H1 (cell line): ENCODE measurements around the gene PDGFB. TPM values are rescaled to one million over a fixed set of nuclear protein-coding genes. Genes with fewer than 3 reads are reported as not detected.

Experiments
- EGR1 ChIP-seq: IDR thresholded peaks from 2 replicates; pipeline ENCODE4 v1.6.1; 2011; ENCODE audit warnings: low read depth, low read length, borderline replicate concordance
- JUND ChIP-seq: IDR thresholded peaks from 2 replicates; pipeline ENCODE4 v1.6.1; 2011; ENCODE audit warnings: mild to moderate bottlenecking, improper control_type of control experiment, low read length
- MAFK ChIP-seq: IDR thresholded peaks from 2 replicates; pipeline ENCODE4 v1.6.1; 2012; ENCODE audit warnings: low read depth, mild to moderate bottlenecking, improper control_type of control experiment, low read length
- PHF8 ChIP-seq: fragments of 200-600 bp; sonication (generic); conservative IDR thresholded peaks from 2 replicates; pipeline ENCODE4 v1.7.1; 2012; ENCODE audit warnings: low read depth, mild to moderate bottlenecking, inconsistent platforms, low read length, moderate library complexity
- POLR2AphosphoS5 ChIP-seq: IDR thresholded peaks from 2 replicates; pipeline ENCODE4 v1.6.1; 2011; ENCODE audit warnings: low read depth, low read length
- SIX5 ChIP-seq: IDR thresholded peaks from 2 replicates; pipeline ENCODE4 v1.6.1; 2011; ENCODE audit warnings: mild to moderate bottlenecking, low read depth, low read length
- SP1 ChIP-seq: IDR thresholded peaks from 2 replicates; pipeline ENCODE4 v1.6.1; 2011; ENCODE audit warnings: low read depth, low read length
- SRF ChIP-seq: IDR thresholded peaks from 2 replicates; pipeline ENCODE4 v1.6.1; 2011; ENCODE audit warnings: mild to moderate bottlenecking, low read depth, low read length, moderate library complexity
- polyA plus RNA-seq, 7 experiments: library from polyadenylated mRNA; depleted of rRNA in 3 of 7; stranded (reverse) in 5 of 7; unstranded in 2 of 7; fragments of >200 nt in 5 of 7; fragments of 200-250 nt in 2 of 7; gene quantifications; 1 replicate in 5 of 7; 2 replicates in 1 of 7; 4 replicates in 1 of 7; pipeline versions ENCODE4 v1.2.1 to v1.2.3, GENCODE V29; 2011 to 2013; ENCODE audit warnings: missing spikeins in 2 of 7, mixed read lengths in 2 of 7
- total RNA-seq: library from RNA; stranded (reverse); fragmentation: NEBNext Ultra II Directional; extraction: Animal tissue kit (Norgen Biotek cat#: 25700); gene quantifications from 2 replicates; pipeline ENCODE4 v1.2.1, GENCODE V29; 2021

The PDGFB gene
- total and polyA plus RNA-seq, 2 of the 8 experiments (the other 6 are each of a cell fraction or from before 2014, with no cell fraction given) = 3.9 to 8.5 TPM

- TF ChIP-seq JUND = no peak
- TF ChIP-seq SRF = peak; percentile 46; the same call in 1 of the 2 replicates
- no peak for TF ChIP-seq PHF8
- no peak for TF ChIP-seq POLR2AphosphoS5
- TF ChIP-seq SIX5 = no peak
- no peak for TF ChIP-seq MAFK
- TF ChIP-seq EGR1 = no peak
- peak; percentile 75 for TF ChIP-seq SP1
Observed at GRCh38 chr22:39183991-39184585, 60.7 kb downstream of the PDGFB start (continued).
